Lower lobe of right lung (tissue), 2 donors: Measurements from ENCODE around the gene SLC35F5. TPM values are rescaled to one million over a fixed set of nuclear protein-coding genes. Genes with fewer than 3 reads are reported as not detected.

Experiments used
- ATAC-seq, 2 donors: fragments of 200-7000 bp; cut with Tn5 transposase; one replicate each; pipeline ENCODE4 v1.9.1; 2020 to 2022; ENCODE audit warnings: mild to moderate bottlenecking in 2 of 2, moderate library complexity in 2 of 2
- DNase-seq: peaks from one replicate; pipeline ENCODE4 v3.0.0-alpha.2; 2020
- H3K27ac ChIP-seq: fragments of 200-600 bp; one replicate; pipeline ENCODE4 v1.8.0; 2022
- H3K27me3 ChIP-seq: fragments of 200-600 bp; one replicate; pipeline ENCODE4 v1.8.0; 2022; ENCODE audit warnings: low read depth
- H3K36me3 ChIP-seq: fragments of 200-600 bp; one replicate; pipeline ENCODE4 v1.8.0; 2022; ENCODE audit warnings: mild to moderate bottlenecking
- H3K4me1 ChIP-seq: fragments of 200-600 bp; one replicate; pipeline ENCODE4 v1.8.0; 2022
- H3K4me3 ChIP-seq: fragments of 200-600 bp; one replicate; pipeline ENCODE4 v1.8.0; 2022; ENCODE audit warnings: mild to moderate bottlenecking
- H3K9me3 ChIP-seq: fragments of 200-600 bp; one replicate; pipeline ENCODE4 v1.8.0; 2022
- CTCF ChIP-seq: fragments of 200-600 bp; IDR thresholded peaks from one replicate; pipeline ENCODE4 v1.8.0; 2022; ENCODE audit warnings: antibody characterized with exemption, mild to moderate bottlenecking
- intact Hi-C: fragments of 100-400 bp; cut with DNase I; formaldehyde crosslinking; loops from one replicate; pipeline ENCODE4 v1.11.0; 2022
- total RNA-seq: library from RNA; stranded (reverse); fragmentation: NEBNext Ultra II Directional; extraction: Animal tissue kit (Norgen Biotek cat#: 25700); gene quantifications from one replicate; pipeline ENCODE4 v1.2.1, GENCODE V29; 2021
- donor health status: DM: no; HTN: yes; CAD: no; lungs with severe emphysema.

The SLC35F5 gene
- total RNA-seq, 1 donor from 2014 or later = 70.4 TPM

- ATAC-seq (no peak), DNase-seq (no peak)
- Histone ChIP-seq H3K4me1 (no peaks in the 10 kb centered on the region), H3K4me3 (no peak overlapping the region), H3K9me3 (no peaks in the 10 kb centered on the region), H3K27me3 (no peaks in the 10 kb centered on the region), H3K36me3 (no peaks in the 10 kb centered on the region), H3K27ac (no peak overlapping the region)
- no peak for TF ChIP-seq CTCF
- intact Hi-C loops = no loop called here
These were observed 14.5 kb upstream of the SLC35F5 start for GRCh38 chr2:113770929-113771328.

DNA sequence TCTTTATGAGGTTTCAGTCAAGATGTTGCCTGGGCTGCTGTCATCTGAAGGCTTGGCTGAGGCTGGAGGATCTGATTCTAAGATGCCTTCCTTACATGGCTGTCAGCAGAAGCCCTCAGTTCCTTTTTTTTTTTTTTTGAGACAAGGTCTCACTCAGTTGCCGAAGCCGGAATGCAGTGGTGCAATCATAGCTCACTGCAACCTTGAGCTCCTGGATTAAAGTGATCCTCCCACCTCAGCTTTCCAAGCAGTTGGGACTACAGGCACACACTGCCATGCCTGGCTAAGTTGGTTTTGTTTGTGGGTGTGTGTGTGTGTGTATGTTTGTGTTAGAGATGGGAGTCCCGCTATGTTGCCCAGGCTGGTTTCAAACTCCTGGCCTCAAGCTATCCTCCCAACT lies 13.1 kb upstream of the SLC35F5 start:
- H3K36me3 ChIP-seq = no peaks in the 10 kb centered on the region
- intact Hi-C loops = no loop called here
- TF ChIP-seq CTCF = no peak

GRCh38 chr2:113768770-113769169 lies 12.3 kb upstream of the SLC35F5 start:
- TF ChIP-seq CTCF = no peak
- ATAC-seq (no peak), DNase-seq (no peak)
- Histone ChIP-seq H3K27ac (no peak overlapping the region), H3K4me3 (no peak overlapping the region), H3K9me3 (no peaks in the 10 kb centered on the region), H3K36me3 (no peaks in the 10 kb centered on the region), H3K27me3 (no peaks in the 10 kb centered on the region), H3K4me1 (no peaks in the 10 kb centered on the region)
- intact Hi-C loops = no loop called here

More for the DNA sequence above, 13.1 kb upstream of the SLC35F5 start:
- Histone ChIP-seq H3K27ac (no peak overlapping the region), H3K4me1 (no peaks in the 10 kb centered on the region), H3K27me3 (no peaks in the 10 kb centered on the region), H3K4me3 (no peak overlapping the region), H3K9me3 (no peaks in the 10 kb centered on the region)
- ATAC-seq (no peak), DNase-seq (no peak)

GRCh38 chr2:113767811-113768460 lies 11.5 kb upstream of the SLC35F5 start:
- no peak for DNase-seq

DNA sequence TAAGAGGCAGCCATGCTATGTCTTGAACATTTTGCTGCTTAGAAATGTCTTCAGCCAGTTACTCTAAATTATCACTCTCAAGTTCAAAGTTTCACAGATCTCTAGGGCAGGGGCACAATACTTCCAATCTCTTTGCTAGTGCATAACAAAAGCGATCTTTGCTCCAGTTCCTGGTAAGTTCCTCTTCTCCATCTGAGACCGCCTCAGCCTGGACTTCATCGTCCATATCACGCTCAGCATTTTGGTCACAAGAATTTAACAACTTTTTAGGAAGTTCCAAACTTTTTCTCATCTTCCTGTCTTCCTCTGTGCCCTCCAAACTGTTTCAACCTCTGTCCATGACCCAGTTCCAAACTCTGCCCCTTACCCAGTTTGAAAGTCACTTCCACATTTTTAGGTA lies 8.8 kb upstream of the SLC35F5 start:
- Histone ChIP-seq H3K4me3 (no peak overlapping the region), H3K4me1 (no peaks in the 10 kb centered on the region), H3K27me3 (no peaks in the 10 kb centered on the region), H3K27ac (no peak overlapping the region), H3K36me3 (no peaks in the 10 kb centered on the region), H3K9me3 (no peaks in the 10 kb centered on the region)
- intact Hi-C loops = no loop called here
- ATAC-seq (no peak), DNase-seq (no peak)
- TF ChIP-seq CTCF = no peak

More at GRCh38 chr2:113767811-113768460, 11.5 kb upstream of the SLC35F5 start:
- TF ChIP-seq CTCF = no peak
- Histone ChIP-seq H3K36me3 (no peaks in the 10 kb centered on the region), H3K4me3 (no peak overlapping the region), H3K27ac (no peak overlapping the region), H3K27me3 (no peaks in the 10 kb centered on the region), H3K9me3 (no peaks in the 10 kb centered on the region), H3K4me1 (no peaks in the 10 kb centered on the region)
- ATAC-seq = no peak
- intact Hi-C loops = no loop called here
